GM13976 (cell line): ENCODE measurements around the gene DRG2.

ENCODE experiments used
- DNase-seq: peaks from one replicate; pipeline ENCODE4 v3.0.0; 2012; ENCODE audit warnings: low spot score
- CTCF ChIP-seq: IDR thresholded peaks from 2 replicates; pipeline ENCODE4 v1.5.1; 2012; ENCODE audit warnings: borderline replicate concordance, mild to moderate bottlenecking; ENCODE audit not compliant: insufficient read depth; ENCODE audit errors: extremely low read depth, missing control alignments, control extremely low read depth
- in situ Hi-C: fragments of 300-500 bp; cut with MboI; formaldehyde crosslinking; loops from one replicate; pipeline ENCODE4 v1.12.0; 2022; ENCODE audit warnings: low sequenced_read_pairs, mixed read lengths, inconsistent platforms; ENCODE audit not compliant: unreplicated experiment

Gene DRG2

GRCh38 chr17:18059283-18059682 lies 28.5 kb upstream of the DRG2 start:
- DNase-seq = no peak
- in situ Hi-C loops = no loop called here

DNA sequence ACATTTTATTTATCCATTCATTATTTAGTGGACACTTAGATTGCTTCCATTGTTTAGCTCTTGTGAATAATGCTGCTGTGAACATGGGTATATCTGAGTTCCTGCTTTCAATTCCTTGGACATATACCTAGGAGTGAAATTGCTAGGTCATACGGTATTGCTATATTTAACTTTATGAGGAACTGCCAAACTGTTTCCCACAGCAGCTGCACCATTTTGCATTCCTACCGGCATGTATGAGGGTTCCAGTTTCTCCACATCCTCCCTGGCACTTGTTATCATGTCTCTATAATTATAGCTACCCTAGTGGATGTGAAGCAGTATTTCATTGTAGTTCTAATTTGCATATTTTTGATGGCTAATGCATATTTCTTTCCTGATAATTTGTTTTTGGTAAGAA lies 23.7 kb upstream of the DRG2 start:
- DNase-seq = no peak
- TF ChIP-seq CTCF = no peak
- in situ Hi-C loops = no loop called here

More at GRCh38 chr17:18059283-18059682, 28.5 kb upstream of the DRG2 start:
- no peak for TF ChIP-seq CTCF

GRCh38 chr17:18065546-18065945 lies 22.2 kb upstream of the DRG2 start:
- DNase-seq = no peak
- TF ChIP-seq CTCF = no peak
- in situ Hi-C loops = no loop called here

DNA sequence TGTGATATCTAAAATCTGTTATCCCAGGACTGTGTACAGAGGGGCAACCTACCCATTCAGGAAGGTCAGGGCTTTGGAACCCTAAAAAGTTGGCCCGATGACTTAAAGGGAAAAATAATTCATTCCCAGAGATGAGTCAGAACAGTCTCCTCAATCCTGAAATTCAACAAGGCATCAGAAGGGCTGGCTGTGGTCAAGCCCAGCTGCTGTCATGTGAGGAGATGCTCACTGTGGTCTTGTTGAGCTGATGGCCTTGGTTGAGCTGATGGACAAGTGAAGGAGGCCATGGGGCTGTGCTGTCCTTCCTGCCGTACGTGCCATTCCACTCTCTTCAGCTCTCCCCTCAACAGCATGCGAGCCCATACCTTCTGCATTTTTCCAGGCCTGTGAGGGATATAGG lies 20.9 kb upstream of the DRG2 start:
- in situ Hi-C loops = no loop called here
- no peak for DNase-seq
- no peak for TF ChIP-seq CTCF

- in situ Hi-C loops = no loop called here
- no peak for TF ChIP-seq CTCF
- DNase-seq = no peak
Measured at GRCh38 chr17:18069101-18069500, 18.6 kb upstream of the DRG2 start.

DNA sequence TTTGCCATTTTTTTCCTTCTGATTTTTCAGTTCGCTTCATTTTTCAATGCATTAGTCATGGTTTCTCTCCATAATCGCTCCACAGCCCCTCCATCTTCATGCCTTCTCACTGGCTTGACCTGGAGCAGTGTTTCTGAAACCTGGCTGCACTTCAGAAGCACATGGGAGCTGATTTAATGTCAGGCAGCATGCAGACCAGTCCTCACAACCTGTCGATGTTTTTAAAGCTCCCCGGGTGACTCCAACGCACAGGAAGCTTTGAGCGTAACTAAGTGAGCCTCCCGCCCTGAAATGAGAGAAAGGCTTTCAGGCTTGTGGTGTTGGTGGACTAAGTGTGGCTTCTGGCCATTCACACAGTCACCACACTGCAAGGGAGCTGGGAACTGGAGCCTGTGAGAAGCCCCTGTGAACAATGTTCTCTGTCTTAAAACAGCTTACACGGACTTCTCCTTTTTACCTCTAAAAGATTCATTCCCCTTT lies 16.8 kb upstream of the DRG2 start:
- TF ChIP-seq CTCF = no peak
- peak; percentile 46 for DNase-seq
- in situ Hi-C loops = no loop called here

- TF ChIP-seq CTCF = no peak
- in situ Hi-C loops = no loop called here
- DNase-seq = no peak
Measured at GRCh38 chr17:18071751-18072150, 16.0 kb upstream of the DRG2 start.
